NCI-H2196 treated with DMSO at 0.1 percent for 48 hours (cell line): ENCODE measurements around the gene C2CD3.

Source experiments
- DNase-seq: peaks from one replicate; lab custom pipeline; 2025; ENCODE audit not compliant: unreplicated experiment; lab: John Stamatoyannopoulos, UW

Gene C2CD3

GRCh38 chr11:73965764-73966121, 205.1 kb downstream of the C2CD3 start:
- DNase-seq = no peak

GRCh38 chr11:73965076-73965763, 205.6 kb downstream of the C2CD3 start:
- no peak for DNase-seq

GRCh38 chr11:73963861-73964260, 206.9 kb downstream of the C2CD3 start:
- DNase-seq = no peak
